ENCODE measurements around the gene CRTAP. TPM values are rescaled to one million over a fixed set of nuclear protein-coding genes. Genes with fewer than 3 reads are reported as not detected.

The CRTAP gene
- total and polyA plus RNA-seq, 2 of the 13 experiments (the other 11 are each of a cell fraction or from before 2014, with no cell fraction given), result 54.2 to 119 TPM

- TF ChIP-seq SNAPC4 (CRISPR knock-in tag; IDR thresholded peaks at IDR 0.05) (peak; percentile 36; the same call in 1 of the 2 replicates), ELF4 (CRISPR knock-in tag; IDR thresholded peaks at IDR 0.05; ENCODE audit: borderline replicate concordance) (no peak), KIAA2018 (CRISPR knock-in tag; IDR thresholded peaks at IDR 0.05; ENCODE audit: borderline replicate concordance) (0 out of 2 replicates have a peak, but pooled peaks have one; percentile 43), CSRNP1 (CRISPR knock-in tag; IDR thresholded peaks at IDR 0.05) (no peak), GLI4 (CRISPR knock-in tag; IDR thresholded peaks at IDR 0.05; ENCODE audit: borderline replicate concordance) (peak; percentile 26; the same call in 1 of the 2 replicates), THYN1 (CRISPR knock-in tag; IDR thresholded peaks at IDR 0.05; ENCODE audit: borderline replicate concordance, low read depth) (no peak), CAMTA2 (CRISPR knock-in tag; IDR thresholded peaks at IDR 0.05; ENCODE audit: borderline replicate concordance) (0 out of 2 replicates have a peak, but pooled peaks have one; percentile 6), PITX1 (CRISPR knock-in tag; IDR thresholded peaks at IDR 0.05) (no peak), SYNCRIP (IDR thresholded peaks at IDR 0.05; ENCODE audit: insufficient read depth, low read depth, low read length) (no peak), MAFF (IDR thresholded peaks at IDR 0.05; ENCODE audit: low read depth, low read length) (no peak), FOXC1 (CRISPR knock-in tag; IDR thresholded peaks at IDR 0.05; ENCODE audit: borderline replicate concordance) (peak; percentile 33; the same call in 1 of the 2 replicates), CBX1 (IDR thresholded peaks at IDR 0.05; ENCODE audit: low read depth) (no peak)
These were observed 17.5 kb upstream of the CRTAP start (continued) for GRCh38 chr3:33096093-33096868.

Measured in HepG2 (cell line).